Measurements from ENCODE around the gene CATSPER3.

- TF ChIP-seq CTCF (IDR thresholded peaks at IDR 0.05; ENCODE audit: insufficient read depth, low read length): no peak
- TF ChIP-seq POLR2AphosphoS5 (IDR thresholded peaks at IDR 0.05; ENCODE audit: low read depth): no peak
- TF ChIP-seq REST (IDR thresholded peaks at IDR 0.05; ENCODE audit: insufficient replicate concordance, low read depth): no peak
These were observed 48.8 kb upstream of the CATSPER3 start for GRCh38 chr5:134918861-134919260.
